IMR-90 (cell line): ENCODE data around the gene STAB1. TPM values are rescaled to one million over a fixed set of nuclear protein-coding genes. Genes with fewer than 3 reads are reported as not detected.

Source experiments
- ATAC-seq: fragments of 200-7000 bp; cut with Tn5 transposase; 2 replicates; pipeline ENCODE4 v1.9.1; 2020; ENCODE audit warnings: low read depth, mild to moderate bottlenecking, moderate library complexity
- BruUV-seq: library from RNA; stranded (reverse); fragments of 400-500 nt; replicated peaks from 2 replicates; lab custom pipeline; 2021; lab: Mats Ljungman, UMichigan
- CTCF ChIA-PET: fragments of 300-600 bp; formaldehyde crosslinking; extraction: SDS; loops from one replicate; lab custom pipeline; 2021; ENCODE audit warnings: antibody characterized with exemption; lab: Yijun Ruan, JAX
- POLR2A ChIA-PET: fragments of 300-600 bp; sonication (Branson Sonifier 250); formaldehyde crosslinking; loops from one replicate; lab custom pipeline; 2022; ENCODE audit warnings: antibody characterized with exemption; ENCODE audit not compliant: unreplicated experiment; lab: Charles Lee
- DNase-seq: peaks from one replicate; pipeline ENCODE4 v3.0.0; 2013
- H2AFZ ChIP-seq: replicated peaks from 2 replicates; pipeline ENCODE3; 2013; ENCODE audit warnings: low read length, mild to moderate bottlenecking; ENCODE audit not compliant: poor library complexity
- H2AK5ac ChIP-seq: 2 replicates; pipeline ENCODE4 v1.6.1; 2013; ENCODE audit warnings: low read depth, low read length, inconsistent platforms
- H2AK9ac ChIP-seq: replicated peaks from 2 replicates; pipeline ENCODE3; 2013; ENCODE audit warnings: mild to moderate bottlenecking, low read depth, low read length, moderate library complexity; ENCODE audit not compliant: poor library complexity
- H2BK120ac ChIP-seq: 2 replicates; pipeline ENCODE4 v1.6.1; 2013; ENCODE audit warnings: low read depth, low read length, inconsistent platforms
- H2BK15ac ChIP-seq: 3 replicates; pipeline ENCODE4 v1.6.1; 2013; ENCODE audit warnings: low read depth, low read length, inconsistent platforms
- H2BK20ac ChIP-seq: 2 replicates; pipeline ENCODE4 v1.6.1; 2013; ENCODE audit warnings: low read depth, mild to moderate bottlenecking, inconsistent platforms, low read length, moderate library complexity
- H2BK5ac ChIP-seq: 2 replicates; pipeline ENCODE4 v1.6.1; 2013; ENCODE audit warnings: mild to moderate bottlenecking, low read depth, low read length, inconsistent platforms; ENCODE audit not compliant: poor library complexity, severe bottlenecking
- H3K14ac ChIP-seq: replicated peaks from 2 replicates; pipeline ENCODE4 v1.6.1; 2013; ENCODE audit warnings: low read depth, low read length, inconsistent platforms
- H3K18ac ChIP-seq: 2 replicates; pipeline ENCODE4 v1.6.1; 2013; ENCODE audit warnings: low read depth, low read length, control low read depth
- H3K23ac ChIP-seq: 2 replicates; pipeline ENCODE4 v1.6.1; 2013; ENCODE audit warnings: low read depth, low read length, inconsistent platforms
- H3K27ac ChIP-seq: 2 replicates; pipeline ENCODE4 v1.5.1; 2013; ENCODE audit warnings: mild to moderate bottlenecking, control low read depth, low read length; ENCODE audit not compliant: insufficient read depth
- H3K27me3 ChIP-seq: 2 replicates; pipeline ENCODE4 v1.6.1; 2013; ENCODE audit warnings: low read length; ENCODE audit not compliant: control insufficient read depth, insufficient read depth
- H3K36me3 ChIP-seq: 2 replicates; pipeline ENCODE4 v1.6.1; 2013; ENCODE audit warnings: low read length, mixed read lengths; ENCODE audit not compliant: control insufficient read depth, insufficient read depth
- H3K4ac ChIP-seq: 2 replicates; pipeline ENCODE4 v1.6.1; 2013; ENCODE audit warnings: low read depth, low read length, inconsistent platforms
- H3K4me1 ChIP-seq: 2 replicates; pipeline ENCODE4 v1.6.1; 2013; ENCODE audit warnings: low read length, mixed read lengths; ENCODE audit not compliant: control insufficient read depth, insufficient read depth
- H3K4me2 ChIP-seq: 2 replicates; pipeline ENCODE4 v1.6.1; 2013; ENCODE audit warnings: low read depth, mild to moderate bottlenecking, control low read depth, low read length, moderate library complexity
- H3K4me3 ChIP-seq: 2 replicates; pipeline ENCODE4 v1.5.1; 2013; ENCODE audit warnings: low read depth, mild to moderate bottlenecking, control low read depth, low read length, moderate library complexity; ENCODE audit not compliant: insufficient read depth
- H3K56ac ChIP-seq: 2 replicates; pipeline ENCODE4 v1.6.1; 2013; ENCODE audit warnings: low read length, inconsistent platforms; ENCODE audit not compliant: insufficient read depth; ENCODE audit errors: extremely low read depth
- H3K79me1 ChIP-seq, 2 experiments: 2 replicates each; pipeline ENCODE4 v1.6.1; 2013; ENCODE audit warnings: low read length in 2 of 2, inconsistent platforms in 1 of 2, low read depth in 1 of 2
- H3K9ac ChIP-seq: 2 replicates; pipeline ENCODE4 v1.6.1; 2013; ENCODE audit warnings: low read depth, low read length, control low read depth
- H3K9me1 ChIP-seq: 2 replicates; pipeline ENCODE4 v1.6.1; 2013; ENCODE audit warnings: low read length, inconsistent platforms; ENCODE audit not compliant: insufficient read depth
- H3K9me3 ChIP-seq: 2 replicates; pipeline ENCODE4 v1.6.1; 2013; ENCODE audit warnings: low read length; ENCODE audit not compliant: control insufficient read depth, insufficient read depth
- H4K20me1 ChIP-seq: 2 replicates; pipeline ENCODE4 v1.6.1; 2013; ENCODE audit warnings: low read length, inconsistent platforms; ENCODE audit not compliant: insufficient read depth
- H4K5ac ChIP-seq: 2 replicates; pipeline ENCODE4 v1.6.1; 2013; ENCODE audit warnings: mild to moderate bottlenecking, low read depth, low read length, control low read depth
- H4K8ac ChIP-seq, 2 experiments: 2 replicates each; pipeline ENCODE4 v1.6.1; 2013; ENCODE audit warnings: low read depth in 2 of 2, low read length in 2 of 2, control low read depth in 1 of 2, inconsistent platforms in 1 of 2
- H4K91ac ChIP-seq: 2 replicates; pipeline ENCODE4 v1.6.1; 2013; ENCODE audit warnings: low read depth, low read length, inconsistent platforms; ENCODE audit not compliant: insufficient read depth
- BHLHE40 ChIP-seq: fragments of 150-350 bp; IDR thresholded peaks from 2 replicates; pipeline ENCODE4 v1.6.1; 2016; ENCODE audit warnings: mild to moderate bottlenecking, low read depth, low read length
- CHD1 ChIP-seq: IDR thresholded peaks from 2 replicates; pipeline ENCODE4 v1.6.1; 2012; ENCODE audit warnings: low read depth, low read length, improper control_type of control experiment
- CTCF ChIP-seq: conservative IDR thresholded peaks from 2 replicates; pipeline ENCODE4 v1.5.1; 2012; ENCODE audit warnings: mild to moderate bottlenecking, low read depth, low read length, improper control_type of control experiment
- ELK1 ChIP-seq: fragments of 150-350 bp; IDR thresholded peaks from 2 replicates; pipeline ENCODE4 v1.6.1; 2016; ENCODE audit warnings: low read depth, mild to moderate bottlenecking, low read length, moderate library complexity, borderline replicate concordance
- FOS ChIP-seq: fragments of 150-350 bp; IDR thresholded peaks from 2 replicates; pipeline ENCODE4 v1.6.1; 2016; ENCODE audit warnings: low read depth, low read length
- MAFK ChIP-seq: IDR thresholded peaks from 2 replicates; pipeline ENCODE4 v1.6.1; 2012; ENCODE audit warnings: low read depth, low read length, improper control_type of control experiment
- MAZ ChIP-seq: IDR thresholded peaks from 2 replicates; pipeline ENCODE4 v1.6.1; 2012; ENCODE audit warnings: low read depth, mild to moderate bottlenecking, low read length, improper control_type of control experiment, moderate library complexity, borderline replicate concordance
- NFE2L2 ChIP-seq: fragments of 150-350 bp; IDR thresholded peaks from 2 replicates; pipeline ENCODE4 v1.6.1; 2016; ENCODE audit warnings: low read depth, mild to moderate bottlenecking, low read length
- POLR2A ChIP-seq: IDR thresholded peaks from 2 replicates; pipeline ENCODE4 v1.6.1; 2012; ENCODE audit warnings: mild to moderate bottlenecking, low read depth, low read length
- RAD21 ChIP-seq: IDR thresholded peaks from 2 replicates; pipeline ENCODE4 v1.6.1; 2012; ENCODE audit warnings: low read length, improper control_type of control experiment
- RCOR1 ChIP-seq: IDR thresholded peaks from 2 replicates; pipeline ENCODE4 v1.6.1; 2012; ENCODE audit warnings: mild to moderate bottlenecking, low read length, improper control_type of control experiment; ENCODE audit not compliant: insufficient replicate concordance
- RFX5 ChIP-seq: IDR thresholded peaks from 2 replicates; pipeline ENCODE4 v1.8.0; 2012; ENCODE audit warnings: low read depth, mild to moderate bottlenecking, low read length, moderate library complexity
- SMC3 ChIP-seq: fragments of 150-350 bp; IDR thresholded peaks from 2 replicates; pipeline ENCODE4 v1.6.1; 2016; ENCODE audit warnings: low read depth, mild to moderate bottlenecking, antibody characterized with exemption, low read length, moderate library complexity
- USF2 ChIP-seq: fragments of 150-350 bp; IDR thresholded peaks from 2 replicates; pipeline ENCODE4 v1.6.1; 2017; ENCODE audit warnings: mild to moderate bottlenecking, antibody characterized with exemption, low read length, low read depth
- WGBS, 2 experiments: methylation state at CpG; one replicate each; pipeline versions ENCODE4 v1.1.5 to v1.1.7; 2013; ENCODE audit warnings: missing lambda C conversion rate in 2 of 2; ENCODE audit not compliant: insufficient read length in 1 of 2; ENCODE audit errors: extremely low coverage in 2 of 2; 5-methylcytosine and 5-hydroxymethylcytosine counted together
- dilution Hi-C: fragments of 300-500 bp; cut with HindIII; formaldehyde crosslinking; loops from one replicate; pipeline ENCODE4 v1.14.3; 2018; ENCODE audit warnings: low sequenced_read_pairs; ENCODE audit not compliant: unreplicated experiment
- in situ Hi-C: fragments of 300-500 bp; cut with MboI; formaldehyde crosslinking; loops from 3 replicates; pipeline ENCODE4 v1.14.3; 2019; ENCODE audit warnings: low sequenced_read_pairs, inconsistent platforms, mixed read lengths
- intact Hi-C: fragments of 100-400 bp; cut with micrococcal nuclease; formaldehyde crosslinking; loops from 2 replicates; pipeline ENCODE4 v1.10.0; 2022
- polyA plus RNA-seq, 3 experiments: library from polyadenylated mRNA; depleted of rRNA; stranded (reverse); fragments of >200 nt; gene quantifications; 2 replicates each; pipeline ENCODE4 v1.2.3, GENCODE V29; 2012; ENCODE audit warnings: low replicate concordance in 1 of 3
- total RNA-seq: library from RNA; depleted of rRNA; stranded (reverse); fragments of >200 nt; gene quantifications from 2 replicates; pipeline ENCODE4 v1.2.3, GENCODE V29; 2012

The STAB1 gene
- total and polyA plus RNA-seq, 2 of the 4 experiments (the other 2 are of a cell fraction): not detected

- H2BK5ac ChIP-seq: no peak overlapping the region
- H3K79me1 ChIP-seq: peaks cover 7 to 41% of the 10 kb centered on the region in 2 experiments; a peak in 3 of 4 replicates
- no peaks in the 10 kb centered on the region for H3K27me3 ChIP-seq
- no peak overlapping the region for H2AK5ac ChIP-seq
- H3K56ac ChIP-seq: no peak overlapping the region
- H3K9ac ChIP-seq: no peak overlapping the region
- TSS peak; percentile 47 for BruUV-seq
- no peak overlapping the region for H3K27ac ChIP-seq
- ATAC-seq (no peak), DNase-seq (no peak)
- intact Hi-C loops (no loop called here), in situ Hi-C loops (no loop called here), dilution Hi-C loops (no loop called here)
- ChIA-PET CTCF (interaction anchor here (1.1 kb wide), 1 partner anchor 10 kb away, joined by 3 read pairs; no protein-coding TSS in a partner anchor), POLR2A (no interaction called here)
- H2AK9ac ChIP-seq: peak overlapping the region; percentile 50
- H2BK120ac ChIP-seq: no peak overlapping the region
- H4K8ac ChIP-seq: no peak overlapping the region
- no peak overlapping the region for H3K4ac ChIP-seq
- no peak overlapping the region for H4K5ac ChIP-seq
- H4K91ac ChIP-seq: no peak overlapping the region
- H2BK20ac ChIP-seq: no peak overlapping the region
- H3K4me1 ChIP-seq: peaks cover 13% of the 10 kb centered on the region; the same call in 1 of the 2 replicates
- no peak overlapping the region for H3K14ac ChIP-seq
- 76% methylated on average over 12 of the region's 27 CpGs; no CpG with 5 or more reads in 1 of the 2 experiments for WGBS, 2 experiments
- H3K4me2 ChIP-seq: no peak overlapping the region
- no peak overlapping the region for H2BK15ac ChIP-seq
- no peak overlapping the region for H3K18ac ChIP-seq
- peaks cover 22% of the 10 kb centered on the region; the same call in 1 of the 2 replicates for H3K9me1 ChIP-seq
- peaks cover 80% of the 10 kb centered on the region for H3K36me3 ChIP-seq
- peaks cover 35% of the 10 kb centered on the region for H4K20me1 ChIP-seq
- H3K9me3 ChIP-seq: no peaks in the 10 kb centered on the region
- no peak overlapping the region for H2AFZ ChIP-seq
- H3K4me3 ChIP-seq: no peak overlapping the region
- H3K23ac ChIP-seq: no peak overlapping the region
- TF ChIP-seq RFX5 (no peak), MAZ (no peak), BHLHE40 (no peak), RAD21 (no peak), FOS (no peak), ELK1 (no peak), POLR2A (no peak), NFE2L2 (no peak), USF2 (no peak), RCOR1 (no peak), SMC3 (no peak), CHD1 (no peak), CTCF (no peak), MAFK (no peak)
Observed at GRCh38 chr3:52480768-52481715, 14.1 kb upstream of the STAB1 start.
